Measurements from ENCODE around the gene RBM47.

RBM47 gene

DNA sequence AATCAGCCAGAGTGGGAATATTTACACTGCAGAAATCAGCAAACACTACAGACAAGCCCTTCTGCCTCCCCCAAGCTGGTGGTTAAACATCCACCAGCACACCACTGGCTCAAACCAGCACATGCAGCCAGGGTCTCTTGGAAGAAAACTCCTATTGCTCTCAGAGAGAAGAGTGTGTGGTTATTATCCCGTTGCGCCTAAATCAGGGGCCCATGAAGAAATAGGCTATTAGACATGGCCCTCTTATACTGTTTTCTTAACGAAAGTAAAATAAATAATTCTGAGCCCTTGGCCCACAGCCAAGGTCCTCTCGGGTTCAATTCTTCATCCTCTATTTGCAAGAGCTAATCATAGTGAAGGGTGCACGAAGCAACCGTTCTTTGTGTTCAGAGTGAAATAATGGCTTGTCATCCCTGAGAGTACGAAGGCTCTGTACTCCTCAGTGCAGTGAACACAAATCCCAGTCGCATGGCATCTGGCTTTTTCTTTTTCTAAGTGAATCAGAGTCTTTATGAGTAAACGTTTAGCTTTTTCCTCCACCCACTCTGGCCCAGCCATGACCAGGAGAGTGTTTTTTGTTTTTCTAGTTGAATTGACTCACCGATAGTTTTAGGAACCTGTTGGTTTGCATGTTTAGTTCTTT is 33.4 kb upstream of the RBM47 start:
- H3K27ac ChIP-seq = no peak overlapping the region
- no peak for TF ChIP-seq ZFX (IDR thresholded peaks at IDR 0.05; ENCODE audit: borderline replicate concordance)
- TF ChIP-seq, protein P1, sequence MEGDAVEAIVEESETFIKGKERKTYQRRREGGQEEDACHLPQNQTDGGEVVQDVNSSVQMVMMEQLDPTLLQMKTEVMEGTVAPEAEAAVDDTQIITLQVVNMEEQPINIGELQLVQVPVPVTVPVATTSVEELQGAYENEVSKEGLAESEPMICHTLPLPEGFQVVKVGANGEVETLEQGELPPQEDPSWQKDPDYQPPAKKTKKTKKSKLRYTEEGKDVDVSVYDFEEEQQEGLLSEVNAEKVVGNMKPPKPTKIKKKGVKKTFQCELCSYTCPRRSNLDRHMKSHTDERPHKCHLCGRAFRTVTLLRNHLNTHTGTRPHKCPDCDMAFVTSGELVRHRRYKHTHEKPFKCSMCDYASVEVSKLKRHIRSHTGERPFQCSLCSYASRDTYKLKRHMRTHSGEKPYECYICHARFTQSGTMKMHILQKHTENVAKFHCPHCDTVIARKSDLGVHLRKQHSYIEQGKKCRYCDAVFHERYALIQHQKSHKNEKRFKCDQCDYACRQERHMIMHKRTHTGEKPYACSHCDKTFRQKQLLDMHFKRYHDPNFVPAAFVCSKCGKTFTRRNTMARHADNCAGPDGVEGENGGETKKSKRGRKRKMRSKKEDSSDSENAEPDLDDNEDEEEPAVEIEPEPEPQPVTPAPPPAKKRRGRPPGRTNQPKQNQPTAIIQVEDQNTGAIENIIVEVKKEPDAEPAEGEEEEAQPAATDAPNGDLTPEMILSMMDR (IDR thresholded peaks at IDR 0.05) = no peak

DNA sequence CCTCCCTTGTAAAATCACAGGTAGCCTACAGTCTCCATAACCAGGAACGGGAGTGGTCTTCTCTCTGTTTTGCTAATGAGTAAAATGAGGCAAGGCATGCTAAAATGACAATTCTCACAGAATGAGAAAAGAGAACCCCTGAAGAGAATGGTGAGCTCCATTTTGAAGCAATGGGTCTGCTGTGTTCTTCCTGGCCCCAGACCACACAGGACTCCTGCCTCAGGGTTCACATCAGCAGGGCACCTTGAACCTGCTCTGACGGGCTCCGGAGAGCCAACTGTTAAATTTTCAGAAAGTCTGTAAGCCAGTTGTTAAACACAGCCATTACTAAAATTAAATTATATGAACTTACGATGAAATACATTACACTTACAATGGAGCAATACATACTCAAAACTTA is 32.1 kb upstream of the RBM47 start:
- H3K27ac ChIP-seq = no peak overlapping the region
- TF ChIP-seq, protein P1 (IDR thresholded peaks at IDR 0.05) = no peak
- TF ChIP-seq ZFX (IDR thresholded peaks at IDR 0.05; ENCODE audit: borderline replicate concordance) = no peak

DNA sequence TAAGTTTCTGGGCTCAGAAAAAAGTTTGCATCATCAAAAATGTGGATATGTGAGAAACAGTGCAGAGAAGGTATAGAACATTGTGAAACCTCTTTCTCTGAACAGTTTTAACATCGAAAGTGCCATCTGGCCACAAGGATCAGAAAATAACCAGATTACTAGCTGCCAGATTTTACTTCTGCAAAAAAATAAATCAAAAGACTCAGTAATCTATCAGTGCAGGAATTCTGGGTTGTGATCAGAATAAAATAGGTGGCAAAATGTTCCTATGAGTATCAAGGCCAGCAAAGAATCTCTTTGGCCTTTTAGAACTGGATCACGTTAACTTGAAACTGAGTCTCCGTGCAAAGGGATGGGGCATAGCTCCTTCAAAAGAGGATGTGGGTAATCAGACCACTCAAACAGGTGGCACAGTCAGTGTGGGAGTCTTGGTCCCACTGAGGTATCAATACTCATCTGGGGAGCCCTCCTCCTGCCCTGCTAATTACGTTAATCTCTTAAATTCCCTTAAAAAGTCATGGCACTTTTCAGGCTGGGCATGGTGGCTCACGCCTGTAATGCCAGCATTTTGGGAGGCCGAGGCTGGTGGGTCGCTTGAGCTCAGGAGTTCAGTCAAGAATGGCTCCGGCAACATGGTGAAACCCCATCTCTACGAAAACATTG is 26.7 kb upstream of the RBM47 start:
- TF ChIP-seq, protein P1 (IDR thresholded peaks at IDR 0.05) = no peak
- no peak for TF ChIP-seq ZFX (IDR thresholded peaks at IDR 0.05; ENCODE audit: borderline replicate concordance)
- H3K27ac ChIP-seq = no peak overlapping the region

DNA sequence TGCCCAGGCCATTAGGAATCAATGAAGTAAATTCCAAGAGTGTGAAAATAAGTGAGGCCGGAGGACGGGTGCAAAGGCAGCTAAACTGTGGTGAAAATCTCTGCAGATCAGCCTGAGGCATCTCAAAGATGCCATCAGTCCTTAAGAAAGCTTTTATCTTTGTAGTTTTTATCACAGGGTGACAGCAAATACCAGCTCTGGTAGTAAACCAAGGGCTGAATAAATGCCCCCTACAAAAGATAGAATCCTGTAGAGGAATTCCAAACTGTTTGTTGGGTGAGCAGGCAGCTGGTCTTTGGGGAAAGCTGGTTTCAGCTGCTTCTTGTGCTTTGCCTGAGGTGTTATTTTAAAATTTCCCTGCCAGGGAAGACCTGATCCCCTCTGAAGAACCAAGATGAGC is 21.6 kb upstream of the RBM47 start:
- H3K27ac ChIP-seq = no peak overlapping the region
- TF ChIP-seq ZFX (IDR thresholded peaks at IDR 0.05; ENCODE audit: borderline replicate concordance) = no peak
- TF ChIP-seq, protein P1 (IDR thresholded peaks at IDR 0.05) = no peak

DNA sequence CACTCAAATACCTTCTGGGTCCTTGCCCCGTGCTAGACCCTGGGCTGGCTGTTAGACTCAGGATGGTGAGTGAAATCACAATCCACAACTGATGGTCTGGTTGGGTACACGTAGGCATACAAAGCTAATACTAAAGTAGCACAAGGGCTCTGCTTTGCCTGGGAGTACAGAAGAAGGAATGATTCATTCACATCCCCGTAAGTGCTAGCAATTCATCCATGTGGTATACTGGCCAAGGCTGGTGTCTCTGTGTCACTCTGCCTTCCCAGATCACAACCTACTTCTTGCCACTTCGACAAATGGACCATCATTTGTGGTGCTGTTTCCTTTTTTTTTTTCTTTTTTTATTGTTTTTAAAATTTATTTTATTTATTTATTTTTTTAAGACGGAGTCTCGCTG is 19.7 kb upstream of the RBM47 start:
- TF ChIP-seq, protein P1 (IDR thresholded peaks at IDR 0.05) = no peak
- no peak overlapping the region for H3K27ac ChIP-seq

DNA sequence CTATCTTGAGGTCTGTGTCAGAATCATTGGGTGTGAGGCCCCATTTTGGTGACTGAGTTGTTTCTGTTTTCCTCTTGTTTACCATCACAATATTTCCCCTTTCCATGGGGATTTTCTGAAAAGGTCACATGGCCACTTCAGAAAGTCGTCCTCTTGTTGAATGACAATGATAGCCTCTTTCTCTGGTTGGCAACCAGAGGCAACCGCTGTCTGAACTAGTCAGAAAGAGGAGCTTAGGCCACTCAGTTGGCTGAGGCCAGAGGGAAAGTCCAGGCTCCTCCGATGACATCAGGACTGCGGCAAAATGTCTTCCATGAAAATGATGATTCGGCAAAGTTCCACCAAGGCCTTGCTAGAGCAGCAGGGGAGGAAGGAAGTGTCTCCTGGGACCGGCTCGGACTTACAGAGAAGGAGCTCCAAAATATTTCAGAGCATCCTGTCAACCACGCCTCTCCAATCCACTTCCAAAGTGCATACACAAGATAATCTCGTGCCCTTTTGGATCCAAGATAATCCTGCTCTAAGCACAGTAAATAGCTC is 19.1 kb upstream of the RBM47 start:
- no peak overlapping the region for H3K27ac ChIP-seq
- TF ChIP-seq, protein P1 (IDR thresholded peaks at IDR 0.05) = no peak
- TF ChIP-seq ZFX (IDR thresholded peaks at IDR 0.05; ENCODE audit: borderline replicate concordance) = no peak

DNA sequence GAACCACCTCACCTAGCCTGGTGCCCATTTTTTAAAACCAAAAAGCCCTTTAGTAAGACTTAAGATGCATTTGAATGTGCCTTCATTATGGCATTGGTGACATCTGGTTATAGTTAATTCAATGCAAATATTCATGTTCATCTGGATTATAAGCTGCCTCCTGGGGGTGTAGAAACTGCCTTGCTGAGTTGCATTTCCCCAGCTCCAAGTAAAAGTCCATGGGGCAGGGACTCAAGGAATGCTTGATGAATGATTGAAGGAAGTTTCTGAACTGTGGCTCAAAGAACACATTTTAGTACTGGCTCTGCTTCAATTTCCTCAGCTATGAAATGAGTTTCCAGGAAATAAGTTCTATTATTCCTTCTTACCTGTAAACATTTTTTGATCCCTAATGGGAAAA is 18.5 kb upstream of the RBM47 start:
- H3K27ac ChIP-seq = no peak overlapping the region
- TF ChIP-seq, protein P1 (IDR thresholded peaks at IDR 0.05) = no peak
- no peak for TF ChIP-seq ZFX (IDR thresholded peaks at IDR 0.05; ENCODE audit: borderline replicate concordance)
